ENCODE results near the gene CBX5.
"Not testable (repeated sequence)": the region's sequence is repeated elsewhere in the genome, so short reads cannot be mapped to it uniquely, and the experiment has no call there.

CBX5 gene

GRCh38 chr12:54294152-54294952 is 14.4 kb upstream of the CBX5 start:
- Histone ChIP-seq H3K27me3 (ENCODE audit: control insufficient read depth, insufficient read depth, low read length, poor library complexity, severe bottlenecking) (no peaks in the 10 kb centered on the region), H3K9me3 (ENCODE audit: control insufficient read depth, low read length) (no peaks in the 10 kb centered on the region), H3K36me3 (ENCODE audit: control insufficient read depth, insufficient read depth, low read length) (no peaks in the 10 kb centered on the region), H3K4me1 (ENCODE audit: control insufficient read depth, insufficient read depth, low read length) (no peaks in the 10 kb centered on the region), H3K4me3 (ENCODE audit: insufficient read depth, low read depth, low read length) (no peak overlapping the region), H3K27ac (ENCODE audit: insufficient read depth, low read depth, low read length, poor library complexity, severe bottlenecking) (no peak overlapping the region)
- WGBS, 2 experiments = 82 to 83% methylated on average over 9 of the region's 9 CpGs

DNA sequence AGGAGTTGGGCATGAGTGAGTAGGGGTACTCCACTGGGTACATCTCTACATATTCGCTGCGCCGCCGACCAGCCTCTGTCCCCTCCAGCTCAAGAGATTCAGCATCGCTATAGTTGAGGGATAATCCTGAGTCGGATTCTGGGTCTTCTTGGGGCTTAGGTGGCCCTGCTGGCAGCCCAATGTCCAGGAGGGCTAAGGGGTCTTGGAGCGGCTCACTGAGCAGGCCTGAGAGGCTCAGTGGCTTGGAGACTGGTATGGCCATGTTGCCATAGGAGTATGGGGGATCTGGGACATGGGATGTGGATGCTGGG is 13.0 kb upstream of the CBX5 start:
- no peak overlapping the region for H3K4me3 ChIP-seq (ENCODE audit: insufficient read depth, low read depth, low read length)
- peaks cover under 1% of the 10 kb centered on the region for H3K36me3 ChIP-seq (ENCODE audit: control insufficient read depth, insufficient read depth, low read length)
- H3K27ac ChIP-seq (ENCODE audit: insufficient read depth, low read depth, low read length, poor library complexity, severe bottlenecking) = no peak overlapping the region
- WGBS, 2 experiments = 93 to 96% methylated on average over 7 of the region's 7 CpGs
- H3K4me1 ChIP-seq (ENCODE audit: control insufficient read depth, insufficient read depth, low read length) = no peaks in the 10 kb centered on the region
- H3K9me3 ChIP-seq (ENCODE audit: control insufficient read depth, low read length) = no peaks in the 10 kb centered on the region
- no peaks in the 10 kb centered on the region for H3K27me3 ChIP-seq (ENCODE audit: control insufficient read depth, insufficient read depth, low read length, poor library complexity, severe bottlenecking)

DNA sequence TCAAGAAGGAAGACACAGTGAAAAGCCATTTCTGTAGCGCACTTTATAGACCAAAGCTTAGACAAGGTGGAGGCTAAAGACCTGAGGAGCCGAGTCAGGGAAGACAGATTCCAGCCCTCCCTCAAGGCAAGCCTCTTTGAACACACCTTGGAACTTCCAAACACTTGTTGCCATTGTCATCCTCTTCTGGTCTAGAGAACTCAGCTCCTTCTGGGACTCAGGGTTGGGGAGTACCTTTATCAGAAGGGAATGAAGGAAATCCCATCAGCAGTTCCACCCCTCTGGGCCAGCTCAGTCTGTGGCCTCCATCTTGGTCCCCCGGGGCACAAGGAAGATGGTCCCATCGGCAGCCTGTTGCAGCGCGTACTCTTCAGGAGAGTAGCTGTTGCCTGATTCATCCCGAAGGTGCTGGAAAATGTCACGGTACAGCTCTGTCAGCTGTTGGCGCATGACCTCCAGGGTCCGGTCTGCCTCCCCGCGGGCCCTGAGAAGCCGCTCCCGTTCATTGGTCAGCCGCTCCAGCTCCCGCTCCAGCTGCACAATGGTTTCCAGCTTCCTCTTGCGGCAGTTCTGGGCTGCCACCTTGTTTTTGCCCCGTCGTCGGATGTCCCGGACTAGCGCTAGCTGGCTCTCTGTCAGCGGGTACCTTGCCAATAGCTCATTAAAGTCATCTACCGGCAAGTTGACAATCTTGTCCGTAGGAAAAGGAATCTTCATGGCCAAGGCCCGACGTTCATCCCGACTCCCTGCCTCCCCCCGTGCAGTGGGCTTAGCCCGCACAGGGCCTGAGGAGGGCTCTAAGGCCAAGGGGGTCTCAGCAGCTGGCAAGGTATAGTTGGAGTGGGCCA is 12.4 kb upstream of the CBX5 start:
- Histone ChIP-seq H3K9me3 (ENCODE audit: control insufficient read depth, low read length) (no peaks in the 10 kb centered on the region), H3K4me3 (ENCODE audit: insufficient read depth, low read depth, low read length) (no peak overlapping the region), H3K36me3 (ENCODE audit: control insufficient read depth, insufficient read depth, low read length) (peaks cover 6% of the 10 kb centered on the region), H3K27me3 (ENCODE audit: control insufficient read depth, insufficient read depth, low read length, poor library complexity, severe bottlenecking) (no peaks in the 10 kb centered on the region), H3K4me1 (ENCODE audit: control insufficient read depth, insufficient read depth, low read length) (no peaks in the 10 kb centered on the region), H3K27ac (ENCODE audit: insufficient read depth, low read depth, low read length, poor library complexity, severe bottlenecking) (no peak overlapping the region)
- 95 to 96% methylated on average over 30 of the region's 30 CpGs for WGBS, 2 experiments

DNA sequence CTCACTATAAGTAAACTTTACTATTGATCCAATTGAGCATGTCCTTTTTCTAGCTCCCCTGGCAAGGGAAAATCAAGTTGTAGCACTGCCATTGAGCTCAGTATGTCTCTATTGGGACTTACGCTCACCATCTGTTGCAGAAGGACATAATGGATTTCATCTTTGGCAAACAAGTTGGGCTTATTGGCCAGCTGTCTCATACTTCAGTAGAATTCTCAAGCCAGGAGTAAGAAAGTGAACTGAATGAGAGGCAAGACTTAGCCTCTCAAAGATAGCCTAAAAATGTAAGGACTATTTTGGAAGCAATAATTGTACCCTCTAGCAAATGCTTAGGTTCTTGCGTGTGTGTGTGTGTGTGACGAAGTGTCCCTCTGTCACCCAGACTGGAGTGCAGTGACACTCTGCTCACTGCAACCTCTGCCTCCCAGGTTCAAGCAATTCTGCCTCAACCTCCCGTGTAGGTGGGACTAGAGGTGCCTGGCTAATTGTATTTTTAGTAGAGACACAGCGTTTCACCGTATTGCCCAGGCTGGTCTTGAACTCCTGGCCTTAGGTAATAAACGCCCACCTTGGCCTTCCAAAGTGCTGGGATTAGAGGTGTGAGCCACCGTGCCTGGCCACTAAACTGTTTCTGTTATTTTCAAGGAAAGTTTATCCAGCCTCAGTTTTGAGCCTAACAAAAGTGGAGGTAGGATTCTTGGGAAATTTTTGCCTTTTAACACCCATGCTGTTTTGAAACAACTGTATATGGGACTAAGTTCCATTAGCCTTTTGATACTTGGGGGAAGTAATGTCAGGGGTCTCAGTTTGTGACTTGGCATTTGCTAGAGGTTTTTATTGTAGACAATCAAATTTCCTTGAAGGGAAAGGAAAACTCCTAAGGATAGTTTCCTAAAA is 7.6 kb upstream of the CBX5 start:
- no peak overlapping the region for H3K27ac ChIP-seq (ENCODE audit: insufficient read depth, low read depth, low read length, poor library complexity, severe bottlenecking)
- H3K4me1 ChIP-seq (ENCODE audit: control insufficient read depth, insufficient read depth, low read length) = peaks cover 12% of the 10 kb centered on the region
- H3K9me3 ChIP-seq (ENCODE audit: control insufficient read depth, low read length) = no peaks in the 10 kb centered on the region
- WGBS, 2 experiments = 88 to 90% methylated on average over 8 of the region's 8 CpGs
- H3K4me3 ChIP-seq (ENCODE audit: insufficient read depth, low read depth, low read length) = no peak overlapping the region
- no peaks in the 10 kb centered on the region for H3K27me3 ChIP-seq (ENCODE audit: control insufficient read depth, insufficient read depth, low read length, poor library complexity, severe bottlenecking)
- peaks cover 44% of the 10 kb centered on the region for H3K36me3 ChIP-seq (ENCODE audit: control insufficient read depth, insufficient read depth, low read length)

DNA sequence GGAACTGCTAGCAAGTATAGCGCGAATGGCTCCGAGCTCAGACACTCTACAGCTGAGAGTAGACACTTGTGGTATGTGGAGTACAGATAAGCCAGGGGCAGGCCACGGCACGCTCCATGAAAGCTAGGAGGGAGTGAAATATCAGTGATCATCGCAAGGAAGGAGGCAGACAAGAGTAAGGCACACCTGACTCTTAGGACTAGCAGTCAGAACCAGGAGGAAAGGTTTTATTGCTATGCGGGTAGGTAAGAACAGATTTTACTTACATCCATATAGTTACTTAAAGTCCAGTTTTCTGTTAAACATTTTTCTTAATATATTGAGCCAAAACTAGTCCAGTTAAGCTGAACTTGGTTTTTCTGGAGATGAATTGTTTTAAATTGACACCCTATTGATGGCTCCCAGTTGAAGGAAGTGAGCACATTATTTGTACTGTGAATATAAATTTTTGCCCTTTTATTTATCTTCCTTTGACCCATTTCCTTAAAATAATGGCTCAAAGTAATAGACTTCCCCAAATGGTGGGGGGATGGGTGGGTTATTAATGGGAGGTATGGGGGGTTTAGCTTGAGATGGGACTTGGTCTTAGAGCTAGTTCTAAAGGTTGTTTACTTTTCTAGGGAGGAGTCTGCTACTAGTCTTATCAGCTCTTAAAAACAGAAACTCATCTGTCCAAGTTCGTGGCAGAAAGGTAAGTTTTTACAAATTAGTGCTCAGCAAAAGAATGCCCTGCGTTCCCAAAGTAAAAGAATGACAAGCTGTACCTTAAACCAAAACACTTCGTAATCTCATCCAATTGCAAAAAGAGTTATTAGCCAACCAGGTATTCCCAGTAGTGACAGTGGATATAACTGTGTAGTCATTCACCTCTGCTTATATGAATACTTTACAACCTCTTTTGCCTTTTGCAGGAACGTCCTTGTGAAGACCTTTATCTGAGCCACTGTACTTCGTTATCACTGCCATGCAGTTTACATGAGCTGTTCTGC is 6.4 kb upstream of the CBX5 start:
- H3K36me3 ChIP-seq (ENCODE audit: control insufficient read depth, insufficient read depth, low read length) = peaks cover 55% of the 10 kb centered on the region
- no peak overlapping the region for H3K4me3 ChIP-seq (ENCODE audit: insufficient read depth, low read depth, low read length)
- WGBS, 2 experiments = 95% methylated on average over 11 of the region's 12 CpGs
- peaks cover 12% of the 10 kb centered on the region for H3K4me1 ChIP-seq (ENCODE audit: control insufficient read depth, insufficient read depth, low read length)
- H3K9me3 ChIP-seq (ENCODE audit: control insufficient read depth, low read length) = no peaks in the 10 kb centered on the region
- H3K27ac ChIP-seq (ENCODE audit: insufficient read depth, low read depth, low read length, poor library complexity, severe bottlenecking) = no peak overlapping the region
- H3K27me3 ChIP-seq (ENCODE audit: control insufficient read depth, insufficient read depth, low read length, poor library complexity, severe bottlenecking) = no peaks in the 10 kb centered on the region

- peak overlapping the region; percentile 13 for H3K4me3 ChIP-seq (ENCODE audit: insufficient read depth, low read depth, low read length)
- WGBS, 2 experiments = 81 to 94% methylated on average over 5 of the region's 5 CpGs
- no peaks in the 10 kb centered on the region for H3K27me3 ChIP-seq (ENCODE audit: control insufficient read depth, insufficient read depth, low read length, poor library complexity, severe bottlenecking)
- H3K4me1 ChIP-seq (ENCODE audit: control insufficient read depth, insufficient read depth, low read length) = peaks cover 12% of the 10 kb centered on the region
- no peak overlapping the region for H3K27ac ChIP-seq (ENCODE audit: insufficient read depth, low read depth, low read length, poor library complexity, severe bottlenecking)
- H3K36me3 ChIP-seq (ENCODE audit: control insufficient read depth, insufficient read depth, low read length) = peaks cover 56% of the 10 kb centered on the region
- H3K9me3 ChIP-seq (ENCODE audit: control insufficient read depth, low read length) = no peaks in the 10 kb centered on the region
Measured at GRCh38 chr12:54285150-54286041, 5.5 kb upstream of the CBX5 start.

GRCh38 chr12:54284070-54284780 is 4.3 kb upstream of the CBX5 start:
- not testable (repeated sequence) for H3K27me3 ChIP-seq (ENCODE audit: control insufficient read depth, insufficient read depth, low read length, poor library complexity, severe bottlenecking); H3K9me3 ChIP-seq (ENCODE audit: control insufficient read depth, low read length); H3K27ac ChIP-seq (ENCODE audit: insufficient read depth, low read depth, low read length, poor library complexity, severe bottlenecking)
- 86 to 88% methylated on average over 1 of the region's 2 CpGs for WGBS, 2 experiments
- Histone ChIP-seq H3K36me3 (ENCODE audit: control insufficient read depth, insufficient read depth, low read length) (peaks cover 56% of the 10 kb centered on the region), H3K4me3 (ENCODE audit: insufficient read depth, low read depth, low read length) (peak overlapping the region; percentile 65), H3K4me1 (ENCODE audit: control insufficient read depth, insufficient read depth, low read length) (peaks cover 12% of the 10 kb centered on the region)

- Histone ChIP-seq H3K4me1 (ENCODE audit: control insufficient read depth, insufficient read depth, low read length) (peaks cover 13% of the 10 kb centered on the region), H3K27ac (ENCODE audit: insufficient read depth, low read depth, low read length, poor library complexity, severe bottlenecking) (peak overlapping the region; percentile 4), H3K4me3 (ENCODE audit: insufficient read depth, low read depth, low read length) (peak overlapping the region; percentile 65), H3K27me3 (ENCODE audit: control insufficient read depth, insufficient read depth, low read length, poor library complexity, severe bottlenecking) (no peaks in the 10 kb centered on the region), H3K36me3 (ENCODE audit: control insufficient read depth, insufficient read depth, low read length) (peaks cover 56% of the 10 kb centered on the region), H3K9me3 (ENCODE audit: control insufficient read depth, low read length) (no peaks in the 10 kb centered on the region)
- WGBS, 2 experiments = 57 to 70% methylated on average over 11 of the region's 11 CpGs
Measured at GRCh38 chr12:54282949-54283593, 3.1 kb upstream of the CBX5 start.
